ENCODE measurements around the gene PNMA8C.

Gene PNMA8C

DNA sequence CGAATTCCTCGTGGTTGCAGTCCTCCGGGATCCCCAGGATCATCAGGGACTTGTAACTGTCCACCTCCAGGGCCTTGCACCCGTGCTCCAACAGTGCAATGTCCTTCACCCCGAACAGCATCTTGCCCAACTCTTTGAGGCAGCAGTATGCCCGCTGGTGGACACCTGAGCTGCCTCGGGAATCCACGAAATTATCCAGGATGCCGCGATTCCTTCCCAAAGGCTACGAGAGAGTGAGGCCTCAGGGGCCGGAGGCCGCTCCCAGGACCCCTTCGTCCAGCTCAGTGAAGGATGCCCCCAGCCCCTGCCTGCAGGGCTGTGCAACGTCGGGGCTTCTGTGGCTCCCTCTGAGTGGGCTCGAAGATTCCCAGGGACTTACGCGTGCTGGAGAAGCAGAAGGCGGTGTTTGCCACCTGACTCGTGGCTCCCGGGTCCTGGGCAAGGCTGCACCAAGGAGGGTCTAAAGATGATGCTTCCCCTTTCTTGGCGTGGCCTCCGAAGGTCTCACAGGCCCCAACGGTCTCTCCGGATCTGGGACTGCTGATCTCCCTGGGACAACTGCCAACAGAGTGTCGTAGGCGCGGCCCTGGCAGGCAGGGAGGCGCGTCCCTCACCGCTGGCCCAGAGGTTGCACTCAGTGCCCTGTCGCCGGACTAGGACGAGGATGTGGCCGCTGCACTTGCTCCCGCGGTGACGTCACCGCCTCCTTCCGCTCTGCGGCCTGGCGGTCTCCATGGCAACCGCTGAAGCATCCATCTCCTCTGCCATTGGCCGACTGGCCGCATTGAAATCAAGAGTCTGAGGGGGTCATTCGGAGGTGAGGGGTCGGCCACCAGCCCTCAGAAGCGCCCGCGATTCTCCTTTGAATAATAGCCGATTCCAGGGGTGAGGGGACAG lies at the start of gene PNMA8C:
Gene PNMA8C (minus strand): TSS at position 698 of the 897 bp plus-strand sequence. CDS start 577 bp downstream, at position 121.
- peak in 1 of 2 experiments; percentile 45 for DNase-seq (ENCODE audit: low read depth in 2 of 2)

DNA sequence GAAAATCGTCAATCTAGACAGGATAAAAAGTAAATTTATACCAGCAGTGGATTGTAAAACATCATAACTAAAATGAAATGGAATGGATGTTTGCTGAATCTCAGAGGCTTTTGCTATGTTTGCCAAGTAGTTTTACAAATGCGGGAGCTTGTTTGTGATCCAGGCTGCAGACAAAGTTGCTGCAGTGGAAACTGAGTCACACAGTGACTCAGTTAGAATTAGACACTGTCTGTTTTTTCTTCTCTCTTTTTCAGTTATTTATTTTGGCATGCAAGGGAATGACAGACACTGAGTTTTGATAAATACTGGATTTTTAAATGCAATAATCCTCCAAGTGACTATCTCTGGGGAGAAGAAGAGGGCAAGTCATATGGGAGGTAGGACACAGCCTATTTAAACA lies 47.2 kb upstream of the PNMA8C start:
- DNase-seq (ENCODE audit: low read depth in 2 of 2), result no peak

DNA sequence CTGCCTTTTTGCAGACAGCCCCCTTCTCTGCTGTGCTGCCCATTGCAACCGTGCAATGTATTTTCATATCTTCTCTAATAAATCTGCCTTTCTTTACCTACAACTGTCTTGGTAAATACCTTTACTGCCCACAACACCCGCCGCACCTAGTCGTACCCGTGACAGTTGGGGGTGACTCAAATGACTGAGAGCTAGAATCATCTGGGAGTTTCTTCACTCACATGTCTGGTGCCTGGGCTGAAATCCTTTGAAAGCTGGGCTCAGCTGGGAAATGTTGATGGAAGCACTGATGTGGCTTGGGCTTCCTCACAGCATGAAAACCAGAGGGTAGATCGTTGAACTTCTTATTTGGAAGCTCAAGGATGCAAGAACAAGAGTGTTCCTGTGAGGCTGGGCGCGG lies 45.5 kb upstream of the PNMA8C start:
- DNase-seq (ENCODE audit: low read depth in 2 of 2), result no peak

DNA sequence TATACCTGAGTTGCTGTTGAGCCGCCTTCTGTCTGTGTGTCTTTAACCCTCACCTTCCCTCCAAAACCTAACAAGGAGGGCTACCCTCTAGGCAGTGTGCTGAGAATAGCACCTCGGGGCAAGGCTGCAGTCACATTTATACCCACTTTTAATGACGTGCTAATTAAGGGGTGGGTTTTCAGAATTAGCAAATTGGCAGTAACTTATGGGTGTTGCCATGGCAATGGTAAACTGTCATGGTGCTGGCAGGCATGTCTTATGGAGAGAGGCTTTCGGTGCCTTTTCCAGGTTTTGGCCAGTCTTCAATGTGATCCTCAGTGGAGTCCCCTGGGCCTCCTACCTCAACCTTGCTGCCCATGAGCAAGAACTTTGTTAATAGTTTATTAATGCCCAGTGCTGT lies 43.9 kb upstream of the PNMA8C start:
- no peak for DNase-seq (ENCODE audit: low read depth in 2 of 2)

DNA sequence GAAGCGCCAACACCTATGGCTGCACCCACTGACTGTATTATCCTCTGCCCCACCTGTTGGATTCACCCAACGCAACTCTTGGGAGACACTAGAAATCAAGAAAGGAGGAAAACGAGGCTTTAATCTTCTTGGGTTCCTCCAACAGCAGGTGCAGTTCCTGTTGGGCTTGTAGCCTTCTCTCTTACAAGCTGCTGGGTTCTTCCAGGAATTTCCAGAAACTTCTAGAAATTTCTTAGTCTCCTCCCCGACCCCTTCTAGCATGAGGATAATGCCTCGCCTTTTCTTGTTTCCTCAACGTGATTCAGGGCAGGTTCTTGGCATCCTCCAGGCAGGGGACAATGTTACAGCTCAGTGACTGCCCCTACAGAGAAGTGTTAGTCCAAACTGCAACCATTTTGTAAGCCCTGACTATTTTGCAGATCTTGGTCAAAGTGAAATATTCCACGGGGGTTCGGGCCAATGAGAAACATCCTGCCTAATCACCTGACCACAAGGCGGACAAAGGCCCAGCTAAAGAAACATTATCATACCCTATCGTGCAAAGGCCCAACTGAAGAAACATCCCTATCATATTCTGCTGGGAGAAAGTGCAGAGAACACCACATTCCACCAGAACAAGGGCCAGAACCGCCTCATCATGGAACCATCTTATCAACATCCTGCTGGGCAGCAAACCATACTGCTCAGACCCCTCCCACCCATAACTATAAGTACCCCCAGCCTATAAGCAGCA lies 43.2 kb upstream of the PNMA8C start:
- DNase-seq (ENCODE audit: low read depth in 2 of 2), result no peak

DNA sequence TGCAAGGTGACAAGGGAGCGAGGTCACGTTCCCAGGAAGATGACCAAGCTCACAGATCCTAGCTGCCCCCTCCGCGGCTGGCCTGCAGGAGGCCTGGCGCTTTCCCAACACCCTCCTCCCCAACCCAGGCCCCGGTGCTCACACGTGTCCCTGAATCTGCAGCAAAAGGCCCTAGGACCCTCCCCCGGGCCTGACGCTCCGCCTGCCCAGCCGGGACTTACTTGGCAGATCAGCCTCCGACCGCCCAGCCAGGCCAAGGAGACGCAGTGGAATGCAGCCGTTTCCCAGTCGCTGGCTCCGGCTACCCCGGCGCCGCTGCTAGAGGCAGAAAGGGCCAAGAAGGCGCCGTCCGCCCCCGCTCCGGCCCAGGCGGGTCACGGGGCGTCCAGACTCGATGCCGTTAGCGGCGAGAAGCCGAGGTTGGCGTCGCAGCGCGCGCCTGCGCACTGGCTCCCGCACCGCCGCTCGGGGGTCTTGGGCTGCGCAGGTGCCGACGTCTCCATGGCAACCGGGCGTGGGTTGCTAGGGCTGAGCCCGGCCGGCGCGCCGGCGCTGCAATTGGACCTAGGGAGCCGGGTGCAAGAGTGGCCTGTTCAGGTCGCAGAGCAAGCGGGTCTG lies 42.5 kb upstream of the PNMA8C start, which contains the start of gene PNMA8A:
Gene PNMA8A (minus strand): TSS at position 448 of the 618 bp plus-strand sequence. CDS start 528 bp downstream, outside the sequence.
- no peak for DNase-seq (ENCODE audit: low read depth in 2 of 2)

DNA sequence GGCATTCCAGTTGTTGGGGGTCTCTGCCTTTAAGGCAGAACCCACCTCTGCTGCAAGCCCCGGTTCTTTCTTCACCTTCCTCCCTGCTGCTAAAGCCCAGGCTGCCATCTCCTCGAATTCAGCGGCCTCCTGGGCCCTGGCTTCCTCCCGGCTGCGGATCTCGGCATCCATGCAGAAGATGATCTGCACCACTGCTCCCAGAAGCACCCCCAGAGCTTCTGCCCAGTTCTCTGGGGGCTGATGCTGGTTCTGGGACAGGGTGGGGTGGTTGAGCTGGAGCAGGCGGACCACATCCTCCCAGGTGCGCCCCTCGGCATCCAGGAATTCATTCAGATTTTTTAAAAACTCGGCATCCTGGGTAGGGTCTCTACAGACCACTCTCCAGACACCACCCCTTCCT lies 41.6 kb upstream of the PNMA8C start:
- no peak for DNase-seq (ENCODE audit: low read depth in 2 of 2)

DNA sequence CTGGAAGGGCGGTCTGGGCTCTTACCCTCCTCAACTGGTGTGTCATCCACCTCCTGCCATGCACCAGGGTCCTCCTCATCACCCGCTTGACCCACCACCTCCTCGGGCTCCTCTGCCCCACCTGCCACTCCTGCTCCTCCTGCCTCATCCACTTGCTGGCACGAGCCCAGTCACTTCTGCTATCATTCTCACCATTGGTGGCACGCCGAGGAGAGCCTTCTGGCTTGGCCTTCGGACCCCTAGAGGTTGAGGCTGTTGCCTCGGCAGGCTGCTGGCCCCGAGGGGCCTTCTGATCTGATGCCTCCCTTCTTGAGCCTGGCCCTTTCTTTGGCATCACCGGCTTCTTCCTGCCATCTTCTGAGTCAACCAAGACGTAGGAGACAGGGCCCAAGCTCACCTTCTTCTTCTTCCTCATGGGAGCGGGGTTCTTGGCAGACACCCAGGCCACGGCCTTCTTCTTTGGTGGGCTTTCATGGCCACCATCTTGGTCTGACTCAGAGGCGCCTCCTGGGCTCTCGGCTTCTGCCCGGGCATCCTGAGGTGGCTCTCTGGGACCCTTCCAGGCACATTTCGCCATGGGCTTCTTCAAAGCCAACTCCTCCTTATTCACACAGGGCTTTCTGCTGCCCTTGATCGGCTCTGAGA lies 40.9 kb upstream of the PNMA8C start:
- no peak for DNase-seq (ENCODE audit: low read depth in 2 of 2)

DNA sequence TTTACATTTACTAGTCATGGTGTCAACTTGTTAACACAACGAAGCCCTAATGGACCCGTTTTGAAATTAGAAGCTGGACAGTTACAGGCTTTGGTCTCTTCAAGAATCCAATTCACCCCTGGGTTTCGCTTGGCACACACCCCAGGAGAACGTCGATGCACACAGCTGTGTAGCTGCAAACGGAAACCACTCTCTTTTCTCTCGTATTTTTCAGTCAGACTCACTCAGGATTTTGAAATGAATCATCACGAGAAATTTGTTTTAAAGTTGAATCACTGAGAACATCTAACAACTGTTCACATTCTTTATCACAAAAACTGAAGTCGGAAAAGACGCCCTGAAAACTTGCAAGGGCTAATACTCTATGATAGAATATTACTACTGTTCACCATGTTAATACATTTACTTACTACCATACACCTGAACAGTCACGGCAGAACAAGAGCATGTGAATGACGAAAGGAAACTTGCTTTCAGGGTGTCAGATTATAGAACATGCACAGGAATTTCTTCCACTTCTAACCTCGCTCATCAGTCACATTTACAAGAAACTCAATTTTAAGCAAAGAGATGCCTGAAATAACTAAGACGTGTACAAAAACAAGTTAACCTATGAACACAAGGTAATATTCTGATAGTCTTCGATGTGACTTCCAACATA lies 37.9 kb upstream of the PNMA8C start:
- DNase-seq (ENCODE audit: low read depth in 2 of 2), result no peak

DNA sequence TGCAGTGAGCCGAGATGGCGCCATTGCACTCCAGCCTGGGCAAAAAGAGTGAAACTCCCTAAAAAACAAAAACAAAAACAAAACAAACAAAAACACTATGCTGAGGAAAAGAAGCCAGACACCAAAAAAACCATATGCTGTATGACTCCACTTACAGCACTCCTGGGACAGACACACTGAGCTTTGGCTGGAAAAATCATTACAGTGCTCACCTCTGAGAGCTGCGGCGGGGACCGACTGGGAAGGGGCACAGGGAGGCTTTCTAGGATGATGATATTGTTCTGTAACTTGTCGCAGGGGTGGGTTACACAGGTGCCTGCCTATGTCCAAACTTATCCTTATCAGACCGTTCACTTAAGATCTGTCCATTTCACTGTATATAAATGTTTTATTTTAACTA lies 34.8 kb upstream of the PNMA8C start:
- no peak for DNase-seq (ENCODE audit: low read depth in 2 of 2)

DNA sequence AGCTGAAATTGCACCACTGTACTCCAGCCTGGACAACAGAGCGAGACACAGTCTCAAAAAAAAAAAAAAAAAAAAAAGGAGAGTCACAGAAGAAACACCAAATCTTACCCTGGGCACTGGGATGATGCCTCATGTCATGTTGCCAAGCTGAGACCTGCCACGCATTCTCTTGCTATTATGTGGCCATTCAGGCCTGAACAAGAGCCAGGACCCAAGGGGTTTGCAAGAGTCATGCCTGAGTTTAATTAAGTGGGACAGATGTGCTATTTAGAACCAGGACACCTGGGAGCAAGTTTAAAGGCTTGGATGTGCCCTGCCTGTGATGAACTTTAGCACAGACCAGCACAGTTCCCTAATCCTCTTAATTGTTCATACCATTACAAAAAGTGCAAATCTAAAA lies 32.8 kb upstream of the PNMA8C start:
- DNase-seq (ENCODE audit: low read depth in 2 of 2), result no peak

DNA sequence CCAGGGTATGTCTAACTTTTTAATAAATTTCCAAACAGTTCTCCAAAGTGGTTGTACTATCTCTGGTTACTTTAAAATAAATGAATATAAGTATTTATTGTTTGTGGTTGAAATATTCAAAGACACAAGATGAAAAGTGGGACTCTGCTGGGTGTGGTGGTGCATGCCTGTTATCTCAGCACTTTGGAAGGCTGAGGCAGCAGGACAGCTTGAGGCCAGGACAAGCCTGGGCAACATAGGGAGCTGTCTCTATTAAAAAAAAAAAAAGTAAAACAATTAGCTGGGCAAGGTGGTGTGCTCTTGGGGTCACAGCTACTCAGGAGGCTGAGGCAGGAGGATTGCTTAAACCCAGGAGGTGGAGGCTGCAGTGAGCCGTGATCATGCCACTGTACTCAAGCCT lies 32.2 kb upstream of the PNMA8C start:
- no peak for DNase-seq (ENCODE audit: low read depth in 2 of 2)

DNA sequence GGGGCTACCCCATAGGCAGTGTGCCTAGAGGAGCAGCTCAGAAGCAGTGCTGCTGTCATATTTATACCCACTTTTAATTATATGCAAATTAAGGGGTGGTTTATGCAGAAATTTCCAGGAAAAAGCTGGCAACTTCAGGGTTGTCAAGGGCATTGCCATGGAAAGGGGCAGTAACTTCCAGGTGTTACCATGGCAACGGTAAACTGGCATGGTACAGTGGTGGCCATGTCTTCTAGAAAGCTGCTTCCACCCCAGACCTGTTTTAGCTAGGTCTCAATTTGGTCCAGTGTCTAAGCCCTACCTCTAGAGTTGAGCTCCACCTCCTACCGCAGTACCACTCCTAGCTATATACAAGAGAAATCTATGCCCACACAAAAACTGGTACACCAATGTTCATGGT lies 31.3 kb upstream of the PNMA8C start:
- no peak for DNase-seq (ENCODE audit: low read depth in 2 of 2)

DNA sequence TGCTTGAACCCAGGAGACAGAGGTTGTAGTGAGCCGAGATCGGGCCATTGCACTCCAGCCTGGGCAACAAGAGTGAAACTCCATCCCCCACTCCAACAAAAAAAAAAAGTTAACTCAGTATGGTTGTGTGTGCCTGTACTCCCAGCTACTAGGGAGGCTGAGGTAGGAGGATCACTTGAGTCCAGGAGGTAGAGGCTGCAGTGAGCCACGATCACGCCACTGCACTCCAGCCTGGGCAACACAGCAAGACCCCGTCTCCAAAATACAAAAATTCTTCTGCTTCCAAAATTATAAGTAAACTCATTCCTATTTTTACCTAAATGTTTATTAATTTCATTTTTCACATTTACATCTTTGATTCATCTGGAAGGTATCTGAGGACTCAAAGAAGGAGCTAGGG lies 28.2 kb upstream of the PNMA8C start:
- no peak for DNase-seq (ENCODE audit: low read depth in 2 of 2)

DNA sequence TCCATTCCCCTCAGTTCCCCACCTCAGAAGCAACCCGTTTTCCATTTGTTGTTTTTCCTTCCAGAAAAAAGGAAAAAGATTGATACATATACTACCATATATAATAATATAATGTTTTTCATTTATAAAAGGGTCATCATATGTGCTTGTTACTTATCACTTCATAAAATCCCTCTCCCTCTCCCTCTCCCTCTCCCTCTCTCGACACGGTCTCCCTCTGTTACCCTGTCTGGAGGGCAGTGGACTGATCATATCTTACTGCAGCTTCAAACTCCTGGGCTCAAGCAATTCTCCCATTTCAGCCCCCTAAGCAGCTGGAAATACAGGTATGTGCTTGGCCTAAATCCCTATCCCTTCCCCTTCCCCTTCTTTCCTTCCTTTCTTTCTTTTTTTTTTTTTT lies 25.5 kb upstream of the PNMA8C start:
- no peak for DNase-seq (ENCODE audit: low read depth in 2 of 2)

DNA sequence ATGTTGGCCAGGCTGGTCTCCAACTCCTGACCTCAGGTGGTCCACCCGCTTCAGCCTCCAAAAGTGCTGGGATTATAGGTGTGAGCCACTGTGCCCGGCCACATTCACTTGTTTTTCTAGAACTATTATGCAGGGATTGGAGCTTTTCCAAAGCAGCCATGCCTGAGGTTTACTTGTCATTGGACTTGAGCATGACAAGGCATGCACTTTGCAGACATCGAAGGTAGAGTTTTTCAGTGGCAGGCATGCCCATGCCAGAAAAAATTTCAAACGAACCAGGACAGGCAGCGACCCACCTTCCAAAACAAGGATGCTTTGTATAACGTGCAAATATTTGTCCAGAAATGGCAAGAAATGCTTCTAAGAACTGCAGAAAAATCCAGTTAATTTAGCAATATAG lies 24.9 kb upstream of the PNMA8C start:
- DNase-seq (ENCODE audit: low read depth in 2 of 2), result no peak

DNA sequence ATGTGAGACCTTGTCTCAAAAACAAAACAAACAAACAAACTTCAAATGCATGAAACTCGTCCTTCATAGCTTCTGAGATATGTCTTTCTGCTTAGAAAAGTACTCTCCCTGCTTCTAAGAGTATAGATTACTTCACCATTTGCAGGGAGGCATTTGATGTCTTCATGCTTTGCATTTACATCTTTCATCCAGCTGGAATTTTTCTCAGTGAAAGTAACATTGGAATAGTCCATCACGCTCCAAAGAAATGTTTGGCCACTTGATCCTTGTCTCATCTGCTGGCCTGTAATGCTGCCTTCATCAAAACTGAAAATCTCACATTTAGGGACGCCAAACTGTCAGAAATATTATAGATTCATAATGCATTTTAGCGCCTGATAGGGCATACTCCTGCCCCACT lies 23.4 kb upstream of the PNMA8C start:
- no peak for DNase-seq (ENCODE audit: low read depth in 2 of 2)

DNA sequence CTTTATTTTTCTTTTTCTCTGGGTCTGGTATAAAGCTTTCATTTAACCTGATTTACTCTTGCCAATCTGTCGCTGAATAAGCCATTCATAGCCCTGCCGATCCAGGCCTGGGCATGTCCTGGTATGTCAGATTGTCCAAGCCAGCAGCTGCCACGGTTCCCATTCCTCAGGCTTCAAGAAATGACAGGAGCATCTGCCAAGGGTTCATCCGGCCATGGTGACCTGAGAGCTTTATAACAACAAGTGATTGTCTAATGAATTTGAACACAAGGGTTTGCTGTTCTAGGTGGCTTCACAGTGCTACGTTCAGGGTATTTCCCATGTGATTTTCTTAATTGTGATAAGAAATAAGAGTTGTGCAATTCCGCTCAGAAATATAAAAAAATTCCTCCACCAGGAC lies 22.6 kb upstream of the PNMA8C start:
- no peak for DNase-seq (ENCODE audit: low read depth in 2 of 2)

DNA sequence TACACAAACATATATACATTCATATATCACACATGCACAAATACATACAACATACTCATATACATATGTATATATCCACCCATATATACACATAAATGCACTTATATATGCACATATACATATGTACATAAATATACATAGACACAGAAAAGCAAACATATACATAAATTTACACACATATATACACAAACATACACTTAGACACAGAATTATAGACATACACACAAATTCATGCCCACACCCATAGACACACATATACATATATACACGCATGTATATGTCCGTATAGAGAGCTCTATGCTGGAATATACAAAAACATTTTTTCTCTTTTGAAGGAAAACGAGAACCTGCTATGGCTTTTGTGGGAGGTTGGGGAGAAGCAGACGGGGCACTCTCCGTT lies 22.0 kb upstream of the PNMA8C start:
- DNase-seq (ENCODE audit: low read depth in 2 of 2), result no peak

DNA sequence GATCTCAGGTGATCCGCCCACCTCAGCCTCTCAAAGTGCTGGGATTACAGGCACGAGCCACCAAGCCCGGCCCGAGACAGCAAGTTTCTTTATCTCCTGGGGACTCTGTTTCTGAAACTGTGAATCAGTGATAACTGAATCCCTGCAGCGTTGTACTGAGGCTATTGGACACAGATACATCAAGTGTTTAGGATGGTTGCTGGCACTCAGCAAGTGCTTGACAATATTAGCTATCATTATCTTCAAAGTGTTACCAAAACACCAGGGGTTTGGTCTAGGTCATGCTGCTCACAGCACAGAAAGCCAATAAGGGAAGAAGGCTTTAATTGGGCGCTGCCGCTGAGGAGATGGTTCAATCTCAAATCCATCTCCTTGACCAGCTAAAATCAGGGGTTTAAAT lies 20.5 kb upstream of the PNMA8C start:
- DNase-seq (ENCODE audit: low read depth in 2 of 2), result no peak

DNA sequence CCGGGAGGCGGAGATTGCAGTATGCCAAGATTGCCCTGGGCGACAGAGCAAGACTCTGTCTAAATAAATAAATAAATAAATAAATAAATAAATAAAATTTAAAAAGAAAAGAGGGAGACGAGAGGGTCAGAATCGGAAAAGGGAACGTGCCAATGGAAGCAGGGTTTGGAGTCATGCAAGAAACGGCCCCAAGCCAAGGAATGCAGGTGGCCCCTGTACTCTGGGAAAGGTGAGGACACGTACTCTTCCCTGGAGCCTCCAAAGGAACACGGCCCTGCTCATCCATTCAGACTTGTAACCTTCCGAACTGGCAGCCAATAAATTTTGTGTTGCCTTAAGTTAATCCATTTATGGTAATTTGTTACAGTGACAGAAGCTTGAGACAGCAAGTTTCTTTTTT lies 19.9 kb upstream of the PNMA8C start:
- DNase-seq (ENCODE audit: low read depth in 2 of 2), result no peak

DNA sequence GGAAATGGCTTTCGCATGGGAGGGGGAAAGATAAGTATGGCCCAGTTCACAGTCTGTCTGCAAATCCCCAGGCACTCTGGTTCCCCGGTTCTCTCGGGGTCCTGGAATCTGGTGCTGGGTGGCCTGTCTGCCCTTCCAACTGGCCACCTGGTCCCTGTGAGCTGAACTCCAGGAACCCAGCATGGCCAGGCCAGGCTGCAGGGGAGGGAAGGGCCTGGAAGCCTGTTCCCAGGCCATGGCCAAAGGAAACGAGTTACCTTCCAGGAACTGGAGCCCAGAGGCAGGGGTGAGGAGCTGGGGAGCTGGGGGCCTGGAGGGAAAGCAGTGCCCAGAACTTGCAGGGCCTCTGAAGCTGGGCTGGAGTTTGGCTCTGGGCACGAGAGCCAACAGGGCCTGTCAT lies 19.1 kb upstream of the PNMA8C start:
- DNase-seq (ENCODE audit: low read depth in 2 of 2), result no peak

All from stimulated activated CD4-positive, alpha-beta T cell treated with anti-CD3 and anti-CD28 coated beads, Interleukin-12 subunit alpha, Interleukin-12 subunit beta, amount 100 ng/mL, for 24 hours (primary cell).